HG02885 (cell line): ENCODE data around the gene GGA2.
"Not testable (repeated sequence)": the region's sequence is repeated elsewhere in the genome, so short reads cannot be mapped to it uniquely, and the experiment has no call there.

Source experiments
- ATAC-seq: cut with Tn5 transposase; IDR thresholded peaks from one replicate; pipeline ENCODE4 v1.9.1; 2021; ENCODE audit warnings: mild to moderate bottlenecking; ENCODE audit not compliant: unreplicated experiment, poor library complexity

Gene GGA2, protein sequence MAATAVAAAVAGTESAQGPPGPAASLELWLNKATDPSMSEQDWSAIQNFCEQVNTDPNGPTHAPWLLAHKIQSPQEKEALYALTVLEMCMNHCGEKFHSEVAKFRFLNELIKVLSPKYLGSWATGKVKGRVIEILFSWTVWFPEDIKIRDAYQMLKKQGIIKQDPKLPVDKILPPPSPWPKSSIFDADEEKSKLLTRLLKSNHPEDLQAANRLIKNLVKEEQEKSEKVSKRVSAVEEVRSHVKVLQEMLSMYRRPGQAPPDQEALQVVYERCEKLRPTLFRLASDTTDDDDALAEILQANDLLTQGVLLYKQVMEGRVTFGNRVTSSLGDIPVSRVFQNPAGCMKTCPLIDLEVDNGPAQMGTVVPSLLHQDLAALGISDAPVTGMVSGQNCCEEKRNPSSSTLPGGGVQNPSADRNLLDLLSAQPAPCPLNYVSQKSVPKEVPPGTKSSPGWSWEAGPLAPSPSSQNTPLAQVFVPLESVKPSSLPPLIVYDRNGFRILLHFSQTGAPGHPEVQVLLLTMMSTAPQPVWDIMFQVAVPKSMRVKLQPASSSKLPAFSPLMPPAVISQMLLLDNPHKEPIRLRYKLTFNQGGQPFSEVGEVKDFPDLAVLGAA

DNA sequence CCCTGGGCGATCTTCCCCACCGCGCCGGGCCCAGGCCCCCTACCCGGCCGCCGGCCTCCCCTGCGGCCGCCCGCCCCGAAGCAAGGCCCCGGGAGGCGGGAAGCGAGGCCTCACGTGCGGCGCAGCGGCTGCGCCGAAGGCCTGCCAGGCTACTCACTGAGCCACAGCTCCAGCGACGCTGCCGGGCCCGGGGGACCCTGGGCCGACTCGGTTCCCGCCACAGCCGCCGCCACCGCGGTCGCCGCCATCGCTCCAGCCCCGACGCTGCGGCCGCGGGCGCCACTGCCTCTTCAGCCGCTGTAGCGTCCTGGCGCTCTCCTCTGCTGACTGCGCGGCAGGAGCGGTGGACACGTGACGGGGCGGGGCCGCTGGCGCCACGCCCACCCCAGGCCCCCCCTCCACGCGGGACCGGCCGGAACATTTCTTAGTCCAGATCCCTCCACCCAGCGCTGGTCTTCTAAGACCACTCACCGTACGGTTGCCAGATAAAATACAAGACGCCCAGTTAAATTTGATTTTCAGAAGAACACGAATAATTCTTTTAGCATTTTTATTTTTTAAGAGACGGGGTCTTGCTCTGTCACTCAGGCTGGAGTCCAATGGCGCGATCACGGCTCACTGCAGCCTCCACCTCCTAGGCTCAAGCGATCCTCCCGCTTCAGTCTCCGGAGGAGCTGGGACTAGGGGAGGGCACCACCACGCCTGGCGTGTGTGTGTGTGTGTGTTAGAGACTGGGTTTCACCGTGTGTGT, at the start of gene GGA2:
Gene GGA2, minus strand, starts transcription at position 331 of the 751 bp plus-strand sequence. Its CDS starts 83 bp downstream, at position 248.
- ATAC-seq, result peak; percentile 88

DNA sequence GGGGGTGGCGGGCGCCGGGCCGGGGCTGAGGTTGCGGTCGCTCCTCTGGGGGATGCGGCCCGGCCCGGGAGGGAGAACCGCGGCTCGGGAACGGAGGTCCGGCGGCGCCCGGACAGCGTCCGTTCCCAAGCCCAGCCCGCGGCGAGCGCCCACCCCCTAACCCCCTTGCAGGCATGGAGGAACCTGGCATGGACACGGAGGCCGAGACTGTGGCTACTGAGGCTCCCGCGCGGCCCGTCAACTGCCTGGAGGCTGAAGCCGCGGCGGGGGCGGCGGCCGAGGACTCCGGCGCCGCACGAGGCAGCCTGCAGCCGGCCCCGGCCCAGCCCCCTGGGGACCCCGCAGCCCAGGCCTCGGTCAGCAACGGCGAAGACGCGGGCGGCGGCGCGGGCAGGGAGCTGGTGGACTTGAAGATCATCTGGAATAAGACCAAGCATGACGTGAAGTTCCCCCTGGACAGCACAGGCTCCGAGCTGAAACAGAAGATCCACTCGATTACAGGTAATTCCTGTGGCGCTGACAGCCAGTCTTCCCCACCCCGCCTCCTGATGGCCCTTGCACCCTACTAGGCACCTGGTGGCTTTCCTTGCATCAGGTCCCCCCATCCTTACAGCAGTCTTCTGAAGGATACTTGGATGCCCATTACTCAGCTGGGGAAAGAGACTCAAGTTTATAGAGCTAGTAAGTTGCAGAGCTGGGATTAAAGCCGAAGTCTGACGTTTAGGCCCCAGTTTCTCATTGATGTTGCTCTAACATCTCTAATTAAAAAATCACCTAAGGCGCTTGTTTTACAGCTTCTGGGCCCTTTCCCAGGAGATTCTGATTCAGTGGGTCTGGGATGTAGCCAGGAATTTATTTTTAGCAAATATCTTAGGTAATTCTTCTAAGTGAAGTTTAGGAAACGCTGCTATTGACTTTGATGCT, 47.7 kb upstream of the GGA2 start:
- peak; percentile 9 for ATAC-seq

GRCh38 chr16:23556881-23557778, 46.8 kb upstream of the GGA2 start, which contains the start of the genes EARS2 and UBFD1:
TSS of gene EARS2 (minus strand) at chr16:23557350. CDS start at chr16:23557343, 7 bp downstream.
TSS of gene UBFD1 (plus strand) at chr16:23557727. CDS start at chr16:23557743, 16 bp downstream.
- ATAC-seq, result peak; percentile 92

DNA sequence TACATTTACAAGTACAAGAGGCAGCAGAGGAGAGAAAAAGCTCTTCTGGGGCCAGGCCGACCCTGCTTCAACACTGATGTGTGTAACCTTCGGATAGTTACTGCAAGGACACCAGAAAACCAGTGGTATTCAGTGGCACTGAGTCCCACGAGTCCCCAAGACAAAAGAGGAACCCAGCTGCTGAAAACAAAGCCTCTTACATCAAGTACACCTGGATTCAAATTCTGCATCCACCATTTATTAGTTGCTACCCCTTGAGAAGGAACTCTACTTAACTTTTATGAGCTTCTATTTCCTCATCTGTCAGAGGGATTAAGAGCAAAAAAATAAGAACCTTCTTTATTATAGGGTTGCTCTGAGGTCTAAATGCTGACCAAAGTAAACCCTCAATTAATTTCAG, 44.2 kb upstream of the GGA2 start:
- ATAC-seq, result no peak

DNA sequence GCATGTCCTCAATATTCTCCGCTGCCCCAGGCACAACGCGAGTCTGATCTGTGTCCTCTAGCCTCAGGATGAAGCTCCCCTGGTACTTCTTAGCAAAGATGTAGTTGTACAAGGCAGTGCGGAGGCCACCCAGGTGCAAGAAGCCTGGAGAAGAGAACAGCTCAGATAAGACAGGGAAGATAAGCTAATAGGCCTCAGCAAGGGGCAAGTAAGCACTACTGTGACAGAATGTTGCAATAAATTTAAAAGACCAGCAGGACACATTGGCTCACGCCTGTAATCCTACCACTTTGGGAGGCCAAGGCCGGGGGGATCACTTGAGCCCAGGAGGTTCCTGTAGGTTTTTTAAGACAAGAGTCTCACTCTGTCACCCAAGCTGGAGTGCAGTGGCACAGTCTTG, 41.9 kb upstream of the GGA2 start:
- ATAC-seq, result no peak

GRCh38 chr16:23549938-23550337, 39.6 kb upstream of the GGA2 start:
- ATAC-seq, result no peak

DNA sequence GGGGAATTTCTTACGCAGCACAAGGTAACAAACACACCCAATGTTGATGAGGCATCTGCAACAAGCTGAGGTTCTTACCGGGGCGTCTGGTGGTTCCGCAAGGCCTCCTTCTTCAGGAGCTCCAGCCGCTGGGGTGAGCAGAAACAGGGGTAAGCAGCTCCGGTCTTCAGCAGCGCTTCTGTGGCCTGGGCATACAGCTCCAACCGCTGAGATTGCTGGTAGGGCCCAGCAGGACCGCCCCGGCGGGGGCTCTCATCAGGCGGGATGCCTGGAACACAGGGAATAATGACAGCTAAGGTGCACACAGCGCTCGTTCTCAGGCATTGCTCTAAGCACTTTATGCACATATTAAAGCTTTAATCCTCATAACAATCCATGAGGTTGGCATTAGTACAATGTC, 34.1 kb upstream of the GGA2 start:
- no peak for ATAC-seq

DNA sequence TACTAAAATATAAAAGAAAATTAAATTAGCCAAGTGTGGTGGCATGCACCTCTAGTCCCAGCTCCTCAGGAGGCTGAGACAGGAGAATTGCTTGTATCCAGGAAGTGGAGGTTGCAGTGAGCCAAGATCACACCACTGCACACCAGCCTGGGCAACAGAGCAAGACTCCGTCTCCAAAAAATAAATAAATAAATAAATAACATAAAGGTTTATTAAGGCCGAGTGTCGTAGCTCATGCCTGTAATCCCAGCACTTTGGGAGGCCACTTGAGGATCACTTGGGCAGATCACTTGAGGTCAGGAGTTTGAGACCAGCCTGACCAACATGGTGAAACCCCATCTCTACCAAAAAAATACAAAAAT, 30.5 kb upstream of the GGA2 start:
- not testable (repeated sequence) for ATAC-seq

- ATAC-seq, result no peak
Measured at GRCh38 chr16:23539984-23540816, 29.9 kb upstream of the GGA2 start.

DNA sequence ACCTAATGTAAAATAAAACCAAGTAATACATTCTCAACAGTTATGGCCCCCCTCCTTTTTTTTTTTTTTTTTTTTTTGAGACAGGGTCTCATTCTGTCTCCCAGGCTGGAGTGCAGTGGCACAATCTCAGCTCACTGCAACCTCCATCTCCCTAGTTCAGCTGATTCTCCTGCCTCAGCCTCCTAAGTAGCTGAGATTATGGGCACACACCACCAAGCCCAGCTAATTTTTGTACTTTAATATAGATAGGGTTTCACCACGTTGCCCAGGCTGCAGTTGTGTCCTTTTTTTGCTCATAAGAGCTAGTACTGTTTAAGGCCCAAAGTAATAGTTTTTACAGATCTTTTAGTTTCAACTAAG, 28.6 kb upstream of the GGA2 start:
- ATAC-seq, result no peak

DNA sequence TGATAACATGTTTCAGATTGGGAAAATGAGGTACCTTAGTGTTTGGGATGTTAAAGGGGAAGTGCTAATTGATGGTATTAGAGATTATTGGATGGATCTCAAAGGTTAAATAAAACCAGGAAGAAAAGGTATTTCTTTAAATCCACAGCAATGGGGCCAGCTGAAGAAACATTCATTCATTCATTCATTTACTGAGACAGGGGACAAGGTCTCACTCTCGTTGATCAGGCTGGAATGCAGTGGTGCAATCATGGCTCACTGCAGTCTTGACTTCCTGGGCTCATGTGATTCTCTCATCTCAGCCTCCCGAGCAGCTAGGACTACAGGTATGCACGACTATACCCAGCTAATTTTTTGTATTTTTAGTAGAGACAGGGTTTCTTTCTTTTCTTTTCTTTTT, 27.1 kb upstream of the GGA2 start:
- ATAC-seq, result no peak

GRCh38 chr16:23535901-23536300, 25.6 kb upstream of the GGA2 start:
- ATAC-seq, result no peak

DNA sequence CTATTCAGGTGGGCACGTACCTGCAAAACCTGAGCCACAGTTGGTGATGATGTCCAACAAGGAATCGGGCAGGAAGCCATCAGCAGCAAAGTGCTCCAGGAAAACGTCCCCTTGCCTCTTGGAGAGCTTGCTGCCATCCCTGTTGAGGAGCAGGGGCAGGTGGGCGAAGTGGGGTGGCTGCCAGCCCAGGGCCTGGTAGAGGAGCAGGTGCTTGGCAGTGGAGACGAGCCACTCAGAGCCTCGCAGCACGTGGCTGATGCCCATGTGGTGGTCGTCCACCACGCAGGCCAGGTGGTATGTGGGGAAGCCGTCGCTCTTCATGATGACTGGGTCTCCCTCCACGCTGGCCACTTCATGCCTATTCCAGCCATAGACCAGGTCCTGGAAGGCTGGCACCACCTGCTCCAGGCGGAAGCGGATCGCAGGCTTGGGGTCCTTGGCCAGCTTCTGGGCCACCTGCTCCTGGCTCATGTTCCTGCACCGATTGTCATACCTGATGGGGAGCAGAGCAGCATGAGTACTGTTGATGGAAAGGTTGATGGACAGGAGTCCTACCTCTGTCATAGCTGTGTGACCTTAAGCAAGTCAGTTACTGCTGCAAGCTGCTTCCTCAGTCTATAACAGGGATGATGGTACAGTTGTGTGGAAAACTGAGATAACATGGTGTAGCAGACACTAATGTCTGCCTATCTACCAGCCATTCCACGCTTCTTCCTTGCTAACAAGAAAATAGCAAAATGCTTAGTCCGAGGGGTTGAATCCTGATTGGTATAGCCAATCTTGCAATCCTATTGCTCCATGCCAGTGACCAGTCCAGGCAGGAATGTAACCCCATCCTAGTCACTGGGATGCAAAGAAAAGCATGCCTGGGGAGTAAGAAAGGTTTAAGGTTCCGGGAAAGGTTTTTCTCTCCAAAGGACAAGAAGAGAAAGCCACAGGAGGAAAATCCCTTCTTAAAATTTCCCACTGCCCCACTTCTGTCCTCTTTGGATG, 24.9 kb upstream of the GGA2 start:
- no peak for ATAC-seq

DNA sequence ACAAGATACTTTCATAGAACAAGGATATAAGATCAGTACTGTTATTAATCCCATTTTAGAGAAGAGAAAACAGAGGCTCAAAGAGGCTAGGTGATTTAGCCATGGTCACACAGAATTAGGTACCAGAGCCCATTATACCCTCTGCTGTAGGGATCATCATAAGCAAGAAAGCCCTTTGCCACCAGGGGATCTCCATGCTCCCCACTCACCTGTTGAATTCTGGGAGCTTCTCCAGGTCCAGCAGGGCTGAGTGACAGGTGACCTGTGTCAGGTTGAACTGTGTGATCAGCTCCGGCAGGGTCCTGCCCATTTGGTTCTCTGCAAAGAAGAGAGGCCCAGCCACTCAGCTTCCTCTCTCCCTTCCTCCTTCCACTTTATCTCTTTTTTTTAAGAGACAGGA, 22.2 kb upstream of the GGA2 start:
- no peak for ATAC-seq

- no peak for ATAC-seq
Measured at GRCh38 chr16:23530062-23530461, 19.8 kb upstream of the GGA2 start.

GRCh38 chr16:23528644-23529310, 18.5 kb upstream of the GGA2 start:
- ATAC-seq, result no peak
